Ascending aorta (tissue), 2 donors: ENCODE measurements around the gene SFTPD. TPM values are rescaled to one million over a fixed set of nuclear protein-coding genes. Genes with fewer than 3 reads are reported as not detected.

Source experiments
- DNase-seq, 2 donors: peaks; one replicate each; pipeline ENCODE4 v3.0.0-alpha.2; 2019; ENCODE audit warnings: low spot score in 2 of 2
- H3K27ac ChIP-seq, 2 donors: fragments of 200-600 bp; sonication (generic); one replicate each; pipeline ENCODE4 v1.5.1; 2016 to 2017; ENCODE audit warnings: mild to moderate bottlenecking in 1 of 2
- H3K27me3 ChIP-seq: fragments of 200-600 bp; sonication (generic); one replicate; pipeline ENCODE4 v1.5.1; 2017
- H3K36me3 ChIP-seq, 2 donors: fragments of 200-600 bp; sonication (generic); one replicate each; pipeline ENCODE4 v1.5.1; 2016
- H3K4me1 ChIP-seq, 2 donors: fragments of 200-600 bp; sonication (generic); one replicate each; pipeline ENCODE4 v1.5.1; 2016 to 2017; ENCODE audit warnings: mild to moderate bottlenecking in 1 of 2
- H3K4me3 ChIP-seq, 2 donors: fragments of 200-600 bp; sonication (generic); one replicate each; pipeline ENCODE4 v1.5.1; 2016 to 2017; ENCODE audit warnings: mild to moderate bottlenecking in 1 of 2
- H3K9me3 ChIP-seq, 2 donors: fragments of 200-600 bp; sonication (generic); one replicate each; pipeline ENCODE4 v1.5.1; 2016
- intact Hi-C: fragments of 100-400 bp; cut with DNase I; formaldehyde crosslinking; loops from one replicate; pipeline ENCODE4 v1.15.1; 2023
- total RNA-seq: library from RNA; depleted of rRNA; stranded (reverse); fragments of >200 nt; gene quantifications from one replicate; pipeline ENCODE4 v1.1.0, GENCODE V29; 2016
- TF ChIP-seq, protein P1 (sequence below), 3 experiments: fragments of 200-600 bp in 2 of 3; fragments of 450-650 bp in 1 of 3; sonication (generic) in 2 of 3; IDR thresholded peaks; one replicate each; pipeline ENCODE4 v1.5.1; 2016 to 2019; ENCODE audit warnings: antibody characterized with exemption in 3 of 3, mild to moderate bottlenecking in 1 of 3, moderate library complexity in 1 of 3

SFTPD gene
- total RNA-seq, 1 donor from 2014 or later, result not detected

DNA sequence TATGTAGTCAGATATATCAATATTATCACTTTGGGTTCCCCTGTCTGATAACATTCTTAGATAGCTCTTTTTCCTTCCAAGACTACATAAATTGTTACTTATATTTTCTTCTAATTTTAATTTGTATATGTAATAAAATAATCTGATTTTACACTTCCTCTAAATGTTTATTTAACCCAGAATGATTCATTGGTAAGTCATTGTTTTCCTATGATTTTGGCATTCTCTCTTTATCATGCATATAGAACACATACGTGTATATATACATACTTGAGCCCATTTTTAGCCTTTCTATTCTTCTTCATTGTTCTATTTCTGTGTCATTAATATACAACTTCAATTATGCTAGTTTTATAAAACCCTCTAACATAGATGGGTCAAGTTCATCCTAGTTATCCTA, 16.6 kb downstream of the SFTPD start:
- Histone ChIP-seq H3K9me3 (no peaks in the 10 kb centered on the region), H3K27ac (no peak overlapping the region), H3K4me1 (no peaks in the 10 kb centered on the region), H3K36me3 (no peaks in the 10 kb centered on the region), H3K4me3 (no peak overlapping the region), H3K27me3 (no peaks in the 10 kb centered on the region)
- no peak for DNase-seq
- intact Hi-C loops, result no loop called here
- TF ChIP-seq, protein P1, sequence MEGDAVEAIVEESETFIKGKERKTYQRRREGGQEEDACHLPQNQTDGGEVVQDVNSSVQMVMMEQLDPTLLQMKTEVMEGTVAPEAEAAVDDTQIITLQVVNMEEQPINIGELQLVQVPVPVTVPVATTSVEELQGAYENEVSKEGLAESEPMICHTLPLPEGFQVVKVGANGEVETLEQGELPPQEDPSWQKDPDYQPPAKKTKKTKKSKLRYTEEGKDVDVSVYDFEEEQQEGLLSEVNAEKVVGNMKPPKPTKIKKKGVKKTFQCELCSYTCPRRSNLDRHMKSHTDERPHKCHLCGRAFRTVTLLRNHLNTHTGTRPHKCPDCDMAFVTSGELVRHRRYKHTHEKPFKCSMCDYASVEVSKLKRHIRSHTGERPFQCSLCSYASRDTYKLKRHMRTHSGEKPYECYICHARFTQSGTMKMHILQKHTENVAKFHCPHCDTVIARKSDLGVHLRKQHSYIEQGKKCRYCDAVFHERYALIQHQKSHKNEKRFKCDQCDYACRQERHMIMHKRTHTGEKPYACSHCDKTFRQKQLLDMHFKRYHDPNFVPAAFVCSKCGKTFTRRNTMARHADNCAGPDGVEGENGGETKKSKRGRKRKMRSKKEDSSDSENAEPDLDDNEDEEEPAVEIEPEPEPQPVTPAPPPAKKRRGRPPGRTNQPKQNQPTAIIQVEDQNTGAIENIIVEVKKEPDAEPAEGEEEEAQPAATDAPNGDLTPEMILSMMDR (IDR thresholded peaks at IDR 0.05), result no peak

- no peaks in the 10 kb centered on the region for H3K4me1 ChIP-seq
- peak in 1 of 2 donors; percentile 19 for DNase-seq
- no peaks in the 10 kb centered on the region for H3K9me3 ChIP-seq
- H3K27me3 ChIP-seq, result no peaks in the 10 kb centered on the region
- H3K27ac ChIP-seq, result no peak overlapping the region
- no peak overlapping the region for H3K4me3 ChIP-seq
- intact Hi-C loops, result no loop called here
- no peaks in the 10 kb centered on the region for H3K36me3 ChIP-seq
- TF ChIP-seq, protein P1 (IDR thresholded peaks at IDR 0.05), result no peak
Observed at GRCh38 chr10:79930751-79931150, 18.2 kb downstream of the SFTPD start.

DNA sequence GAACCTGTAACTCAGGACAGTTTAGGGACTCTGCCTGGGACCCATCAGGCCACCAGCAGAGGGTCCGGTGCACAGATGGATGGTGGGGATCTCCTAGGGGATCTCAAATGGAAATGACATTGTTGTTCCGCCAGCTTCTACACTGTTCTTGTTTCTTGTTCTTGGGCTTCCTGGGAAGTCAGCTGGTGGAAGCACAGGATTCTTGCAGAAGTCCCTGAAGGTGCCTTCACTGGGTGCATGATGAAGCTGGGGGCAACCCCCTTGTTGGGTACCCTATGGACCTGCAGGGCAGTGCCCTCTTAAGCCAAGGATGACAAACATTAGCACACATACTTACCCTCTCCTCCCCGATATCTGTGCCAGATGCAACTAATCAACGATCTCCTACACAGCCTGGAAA, 18.6 kb downstream of the SFTPD start:
- Histone ChIP-seq H3K27ac (no peak overlapping the region), H3K4me3 (no peak overlapping the region), H3K36me3 (no peaks in the 10 kb centered on the region), H3K9me3 (no peaks in the 10 kb centered on the region), H3K4me1 (no peaks in the 10 kb centered on the region), H3K27me3 (no peaks in the 10 kb centered on the region)
- DNase-seq, result peak in 1 of 2 donors; percentile 34
- TF ChIP-seq, protein P1 (IDR thresholded peaks at IDR 0.05), result no peak
- intact Hi-C loops, result no loop called here

DNA sequence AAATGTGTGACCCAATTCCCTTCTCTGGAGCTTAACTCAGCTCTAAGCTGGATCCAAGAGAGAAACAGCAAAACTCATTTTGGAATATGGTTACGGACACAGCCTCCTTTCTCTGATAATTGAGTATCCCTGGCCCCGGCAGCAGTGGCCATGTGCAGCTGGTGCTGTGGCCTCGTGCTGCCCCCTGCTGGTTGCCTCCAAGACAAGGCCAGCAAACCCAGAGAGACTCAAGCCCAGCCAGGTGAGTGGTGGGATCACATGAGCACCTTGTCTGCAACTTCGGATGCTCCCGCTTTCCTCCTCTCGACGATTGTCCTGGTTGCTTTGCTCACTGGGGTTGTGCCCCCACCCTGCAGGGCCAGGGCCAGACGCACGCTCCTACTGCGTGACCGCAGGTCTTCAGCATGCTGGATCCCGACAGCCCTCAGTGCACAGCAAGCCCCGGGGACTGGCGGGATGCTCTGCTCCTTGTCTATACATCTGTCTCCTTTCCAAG, 19.4 kb downstream of the SFTPD start:
- Histone ChIP-seq H3K4me1 (no peaks in the 10 kb centered on the region), H3K27me3 (no peaks in the 10 kb centered on the region), H3K9me3 (no peaks in the 10 kb centered on the region), H3K4me3 (no peak overlapping the region), H3K27ac (no peak overlapping the region), H3K36me3 (no peaks in the 10 kb centered on the region)
- TF ChIP-seq, protein P1 (IDR thresholded peaks at IDR 0.05), result peak; percentile 84 to 93 (median 86)
- intact Hi-C loops, result loop anchor here (5.0 kb wide), 1 partner anchor 152 kb away; no protein-coding TSS in a partner anchor
- DNase-seq, result peak in 1 of 2 donors; percentile 80

DNA sequence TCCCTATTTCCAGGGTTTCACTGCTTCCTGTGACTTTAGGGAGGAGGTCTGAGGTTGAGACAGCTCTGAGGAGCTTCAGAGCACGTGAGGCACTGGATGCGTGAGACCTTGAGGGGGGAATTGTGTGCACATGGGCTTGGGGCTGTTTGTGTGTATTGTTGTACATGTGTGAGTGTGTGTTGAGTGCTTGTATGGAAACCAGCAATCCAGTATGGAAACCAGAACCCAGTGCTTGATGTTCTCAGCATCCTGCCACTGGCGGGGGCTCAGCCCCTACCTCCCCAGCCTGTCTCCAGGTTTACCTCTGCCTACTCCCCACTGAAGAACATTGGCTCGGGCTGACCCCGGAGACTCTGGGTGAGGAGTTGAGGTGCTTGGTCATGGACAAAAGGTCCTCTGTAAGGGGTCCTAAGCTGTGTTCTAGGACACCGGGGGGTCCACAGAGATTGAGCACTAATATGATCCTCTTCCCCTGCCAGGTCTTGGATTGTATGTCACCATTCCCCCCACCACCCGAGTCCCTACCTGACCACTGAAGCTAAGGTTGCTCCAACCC, 20.8 kb downstream of the SFTPD start:
- DNase-seq, result no peak

More for the DNA sequence above, 20.8 kb downstream of the SFTPD start:
- intact Hi-C loops, result loop anchor here (5.0 kb wide), 1 partner anchor 151 kb away; no protein-coding TSS in a partner anchor
- Histone ChIP-seq H3K4me3 (no peak overlapping the region), H3K9me3 (no peaks in the 10 kb centered on the region), H3K27me3 (no peaks in the 10 kb centered on the region), H3K27ac (no peak overlapping the region), H3K4me1 (no peaks in the 10 kb centered on the region), H3K36me3 (no peaks in the 10 kb centered on the region)
- TF ChIP-seq, protein P1 (IDR thresholded peaks at IDR 0.05), result no peak
